Breast epithelium (tissue), 3 donors: ENCODE data around the gene GSTCD.

Experiments used
- POLR2A ChIP-seq: fragments of 450-650 bp; IDR thresholded peaks from one replicate; pipeline ENCODE4 v1.6.1; 2016; ENCODE audit warnings: antibody characterized with exemption, mild to moderate bottlenecking, moderate library complexity
- POLR2AphosphoS5 ChIP-seq, 3 donors: sonication (generic); formaldehyde crosslinking; IDR thresholded peaks; one replicate each; pipeline ENCODE4 v1.6.1; 2017; ENCODE audit warnings: antibody characterized with exemption in 3 of 3
- TF ChIP-seq, protein P1 (sequence below), 3 donors: fragments of 450-650 bp; IDR thresholded peaks; one replicate each; pipeline ENCODE4 v1.5.1; 2016 to 2017; ENCODE audit warnings: antibody characterized with exemption in 3 of 3, mild to moderate bottlenecking in 3 of 3, moderate library complexity in 3 of 3

DNA sequence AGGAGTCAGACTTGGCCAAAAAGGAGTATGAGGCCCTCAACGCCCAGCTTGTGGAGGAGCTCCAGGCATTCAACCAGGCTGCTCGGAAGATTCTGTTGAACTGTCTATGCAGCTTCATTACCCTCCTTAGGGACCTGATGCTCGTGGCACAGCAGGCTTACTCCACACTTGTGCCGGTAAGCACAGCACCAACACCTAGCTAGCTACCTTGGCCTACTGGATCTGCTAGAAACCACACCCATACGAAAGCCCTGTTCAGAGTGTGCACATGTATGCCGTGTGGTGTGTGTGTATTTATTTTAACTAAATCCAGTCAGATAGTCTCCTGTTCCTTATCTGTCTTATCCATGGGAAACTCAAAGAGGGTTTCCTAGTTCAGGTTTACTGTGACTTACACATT lies 49.4 kb upstream of the GSTCD start:
- TF ChIP-seq, protein P1, sequence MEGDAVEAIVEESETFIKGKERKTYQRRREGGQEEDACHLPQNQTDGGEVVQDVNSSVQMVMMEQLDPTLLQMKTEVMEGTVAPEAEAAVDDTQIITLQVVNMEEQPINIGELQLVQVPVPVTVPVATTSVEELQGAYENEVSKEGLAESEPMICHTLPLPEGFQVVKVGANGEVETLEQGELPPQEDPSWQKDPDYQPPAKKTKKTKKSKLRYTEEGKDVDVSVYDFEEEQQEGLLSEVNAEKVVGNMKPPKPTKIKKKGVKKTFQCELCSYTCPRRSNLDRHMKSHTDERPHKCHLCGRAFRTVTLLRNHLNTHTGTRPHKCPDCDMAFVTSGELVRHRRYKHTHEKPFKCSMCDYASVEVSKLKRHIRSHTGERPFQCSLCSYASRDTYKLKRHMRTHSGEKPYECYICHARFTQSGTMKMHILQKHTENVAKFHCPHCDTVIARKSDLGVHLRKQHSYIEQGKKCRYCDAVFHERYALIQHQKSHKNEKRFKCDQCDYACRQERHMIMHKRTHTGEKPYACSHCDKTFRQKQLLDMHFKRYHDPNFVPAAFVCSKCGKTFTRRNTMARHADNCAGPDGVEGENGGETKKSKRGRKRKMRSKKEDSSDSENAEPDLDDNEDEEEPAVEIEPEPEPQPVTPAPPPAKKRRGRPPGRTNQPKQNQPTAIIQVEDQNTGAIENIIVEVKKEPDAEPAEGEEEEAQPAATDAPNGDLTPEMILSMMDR (IDR thresholded peaks at IDR 0.05): no peak
- TF ChIP-seq POLR2A (no peak), POLR2AphosphoS5 (IDR thresholded peaks at IDR 0.05) (no peak)
